Measurements from ENCODE around the gene ATG7.

DNA sequence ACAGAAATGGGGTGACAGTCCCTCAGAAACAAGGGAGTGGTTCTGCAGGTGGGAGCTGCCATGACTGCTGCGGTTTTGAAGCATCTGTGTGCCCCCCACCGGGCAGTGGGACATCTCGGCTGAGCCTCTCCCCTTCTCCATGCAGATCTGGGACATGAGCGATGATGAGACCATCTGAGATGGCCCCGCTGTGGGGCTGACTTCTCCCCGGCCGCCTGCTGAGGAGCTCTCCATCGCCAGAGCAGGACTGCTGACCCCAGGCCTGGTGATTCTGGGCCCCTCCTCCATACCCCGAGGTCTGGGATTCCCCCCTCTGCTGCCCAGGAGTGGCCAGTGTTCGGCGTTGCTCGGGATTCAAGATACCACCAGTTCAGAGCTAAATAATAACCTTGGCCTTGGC, 282.5 kb downstream of the ATG7 start:
- TF ChIP-seq, protein P1, sequence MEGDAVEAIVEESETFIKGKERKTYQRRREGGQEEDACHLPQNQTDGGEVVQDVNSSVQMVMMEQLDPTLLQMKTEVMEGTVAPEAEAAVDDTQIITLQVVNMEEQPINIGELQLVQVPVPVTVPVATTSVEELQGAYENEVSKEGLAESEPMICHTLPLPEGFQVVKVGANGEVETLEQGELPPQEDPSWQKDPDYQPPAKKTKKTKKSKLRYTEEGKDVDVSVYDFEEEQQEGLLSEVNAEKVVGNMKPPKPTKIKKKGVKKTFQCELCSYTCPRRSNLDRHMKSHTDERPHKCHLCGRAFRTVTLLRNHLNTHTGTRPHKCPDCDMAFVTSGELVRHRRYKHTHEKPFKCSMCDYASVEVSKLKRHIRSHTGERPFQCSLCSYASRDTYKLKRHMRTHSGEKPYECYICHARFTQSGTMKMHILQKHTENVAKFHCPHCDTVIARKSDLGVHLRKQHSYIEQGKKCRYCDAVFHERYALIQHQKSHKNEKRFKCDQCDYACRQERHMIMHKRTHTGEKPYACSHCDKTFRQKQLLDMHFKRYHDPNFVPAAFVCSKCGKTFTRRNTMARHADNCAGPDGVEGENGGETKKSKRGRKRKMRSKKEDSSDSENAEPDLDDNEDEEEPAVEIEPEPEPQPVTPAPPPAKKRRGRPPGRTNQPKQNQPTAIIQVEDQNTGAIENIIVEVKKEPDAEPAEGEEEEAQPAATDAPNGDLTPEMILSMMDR (IDR thresholded peaks at IDR 0.05), result no peak
- TF ChIP-seq POLR2A (IDR thresholded peaks at IDR 0.05; ENCODE audit: low read depth) (no peak), POLR2AphosphoS5 (IDR thresholded peaks at IDR 0.05) (no peak), EP300 (IDR thresholded peaks at IDR 0.05) (no peak)
